Measurements from ENCODE around the gene DZIP1L.

DNA sequence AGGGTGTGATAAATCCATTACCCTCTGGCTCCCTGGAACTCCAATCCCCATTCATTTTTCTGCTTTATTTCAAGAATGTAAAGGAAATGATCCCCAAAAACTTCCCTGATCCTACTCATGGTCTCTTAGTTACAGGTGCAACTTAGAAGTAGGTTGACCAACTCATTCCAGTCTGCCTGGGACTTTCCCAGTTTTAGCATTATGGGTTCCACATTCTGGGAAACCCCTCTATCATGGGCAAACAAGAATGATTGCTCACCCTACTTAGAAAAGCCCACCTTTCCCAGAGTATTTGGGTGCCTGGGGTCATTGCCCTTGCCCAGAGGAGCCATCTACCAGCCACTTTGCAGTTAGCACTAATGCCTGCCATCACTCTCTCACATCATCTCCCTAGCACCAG lies 89.9 kb downstream of the DZIP1L start:
- TF ChIP-seq, protein P1, sequence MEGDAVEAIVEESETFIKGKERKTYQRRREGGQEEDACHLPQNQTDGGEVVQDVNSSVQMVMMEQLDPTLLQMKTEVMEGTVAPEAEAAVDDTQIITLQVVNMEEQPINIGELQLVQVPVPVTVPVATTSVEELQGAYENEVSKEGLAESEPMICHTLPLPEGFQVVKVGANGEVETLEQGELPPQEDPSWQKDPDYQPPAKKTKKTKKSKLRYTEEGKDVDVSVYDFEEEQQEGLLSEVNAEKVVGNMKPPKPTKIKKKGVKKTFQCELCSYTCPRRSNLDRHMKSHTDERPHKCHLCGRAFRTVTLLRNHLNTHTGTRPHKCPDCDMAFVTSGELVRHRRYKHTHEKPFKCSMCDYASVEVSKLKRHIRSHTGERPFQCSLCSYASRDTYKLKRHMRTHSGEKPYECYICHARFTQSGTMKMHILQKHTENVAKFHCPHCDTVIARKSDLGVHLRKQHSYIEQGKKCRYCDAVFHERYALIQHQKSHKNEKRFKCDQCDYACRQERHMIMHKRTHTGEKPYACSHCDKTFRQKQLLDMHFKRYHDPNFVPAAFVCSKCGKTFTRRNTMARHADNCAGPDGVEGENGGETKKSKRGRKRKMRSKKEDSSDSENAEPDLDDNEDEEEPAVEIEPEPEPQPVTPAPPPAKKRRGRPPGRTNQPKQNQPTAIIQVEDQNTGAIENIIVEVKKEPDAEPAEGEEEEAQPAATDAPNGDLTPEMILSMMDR (IDR thresholded peaks at IDR 0.05): no peak
- TF ChIP-seq JUN (CRISPR knock-in tag; IDR thresholded peaks at IDR 0.05) (no peak), TEAD4 (CRISPR knock-in tag; IDR thresholded peaks at IDR 0.05) (no peak), CREB1 (CRISPR knock-in tag; IDR thresholded peaks at IDR 0.05) (no peak), NR1H2 (CRISPR knock-in tag; IDR thresholded peaks at IDR 0.05) (no peak), ZNF263 (CRISPR knock-in tag; IDR thresholded peaks at IDR 0.05; ENCODE audit: low read depth) (no peak)
- TF ChIP-seq, protein P2, sequence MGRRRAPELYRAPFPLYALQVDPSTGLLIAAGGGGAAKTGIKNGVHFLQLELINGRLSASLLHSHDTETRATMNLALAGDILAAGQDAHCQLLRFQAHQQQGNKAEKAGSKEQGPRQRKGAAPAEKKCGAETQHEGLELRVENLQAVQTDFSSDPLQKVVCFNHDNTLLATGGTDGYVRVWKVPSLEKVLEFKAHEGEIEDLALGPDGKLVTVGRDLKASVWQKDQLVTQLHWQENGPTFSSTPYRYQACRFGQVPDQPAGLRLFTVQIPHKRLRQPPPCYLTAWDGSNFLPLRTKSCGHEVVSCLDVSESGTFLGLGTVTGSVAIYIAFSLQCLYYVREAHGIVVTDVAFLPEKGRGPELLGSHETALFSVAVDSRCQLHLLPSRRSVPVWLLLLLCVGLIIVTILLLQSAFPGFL (CRISPR knock-in tag; IDR thresholded peaks at IDR 0.05; ENCODE audit: borderline replicate concordance): no peak
